Esophagus muscularis mucosa (tissue), 4 donors: ENCODE data around the gene PNPLA7.

ENCODE experiments used
- CTCF ChIP-seq, 3 experiments: fragments of 200-600 bp in 2 of 3; fragments of 450-650 bp in 1 of 3; sonication (generic) in 2 of 3; IDR thresholded peaks; one replicate each; pipeline ENCODE4 v1.5.1; 2017 to 2019; ENCODE audit warnings: antibody characterized with exemption in 3 of 3, mild to moderate bottlenecking in 2 of 3, moderate library complexity in 1 of 3
- EP300 ChIP-seq: sonication (generic); formaldehyde crosslinking; IDR thresholded peaks from one replicate; pipeline ENCODE4 v1.6.1; 2017; ENCODE audit warnings: antibody characterized with exemption
- POLR2A ChIP-seq: fragments of 450-650 bp; IDR thresholded peaks from one replicate; pipeline ENCODE4 v1.6.1; 2017; ENCODE audit warnings: antibody characterized with exemption, moderate library complexity, mild to moderate bottlenecking, low read depth

GRCh38 chr9:137592767-137593166 is 42.6 kb upstream of the PNPLA7 start:
- TF ChIP-seq CTCF (IDR thresholded peaks at IDR 0.05) (no peak), POLR2A (no peak), EP300 (no peak)
